Heart right ventricle (tissue), 16 donors: Measurements from ENCODE around the gene TIMM22. TPM values are rescaled to one million over a fixed set of nuclear protein-coding genes. Genes with fewer than 3 reads are reported as not detected.
"Not testable (repeated sequence)": the region's sequence is repeated elsewhere in the genome, so short reads cannot be mapped to it uniquely, and the experiment has no call there.

Experiments
- ATAC-seq, 8 donors: fragments of 200-7000 bp; cut with Tn5 transposase; one replicate each; pipeline ENCODE4 v1.9.1; 2020; ENCODE audit warnings: mild to moderate bottlenecking in 8 of 8, moderate library complexity in 8 of 8, moderate number of reproducible peaks in 1 of 8
- DNase-seq, 2 donors: peaks; one replicate each; pipeline ENCODE4 v3.0.0-alpha.2; 2020
- H3K27ac ChIP-seq, 10 donors: fragments of 200-600 bp; sonication (generic) in 2 of 10; one replicate each; pipeline versions ENCODE4 v1.5.0 to v1.8.0; 2020 to 2022; ENCODE audit warnings: mild to moderate bottlenecking in 3 of 10
- H3K27me3 ChIP-seq, 7 donors: fragments of 200-600 bp; one replicate each; pipeline ENCODE4 v1.8.0; 2021 to 2022; ENCODE audit warnings: mild to moderate bottlenecking in 2 of 7
- H3K36me3 ChIP-seq, 9 donors: fragments of 200-600 bp; sonication (generic) in 1 of 9; one replicate each; pipeline versions ENCODE4 v1.5.0 to v1.8.0; 2020 to 2022; ENCODE audit warnings: mild to moderate bottlenecking in 2 of 9
- H3K4me1 ChIP-seq, 9 donors: fragments of 200-600 bp; sonication (generic) in 1 of 9; one replicate each; pipeline versions ENCODE4 v1.5.0 to v1.8.0; 2020 to 2022; ENCODE audit warnings: mild to moderate bottlenecking in 4 of 9
- H3K4me3 ChIP-seq, 10 donors: fragments of 200-600 bp; sonication (generic) in 2 of 10; one replicate each; pipeline versions ENCODE4 v1.5.0 to v1.8.0; 2020 to 2022; ENCODE audit warnings: mild to moderate bottlenecking in 7 of 10, moderate library complexity in 2 of 10
- H3K9me3 ChIP-seq, 11 donors: fragments of 200-600 bp in 10 of 11; sonication (generic) in 2 of 11; one replicate each; pipeline versions ENCODE4 v1.5.0 to v1.8.0; 2013 to 2022; ENCODE audit warnings: mild to moderate bottlenecking in 2 of 11, control low read depth in 1 of 11, moderate library complexity in 1 of 11
- CTCF ChIP-seq, 9 donors: fragments of 200-600 bp; sonication (generic) in 2 of 9; IDR thresholded peaks; one replicate each; pipeline versions ENCODE4 v1.5.0 to v1.8.0; 2021 to 2022; ENCODE audit warnings: antibody characterized with exemption in 9 of 9, mild to moderate bottlenecking in 5 of 9, moderate library complexity in 1 of 9
- WGBS, 2 donors: extraction: QIAGEN DNeasy Blood & Tissue Kit; methylation state at CpG; one replicate each; pipeline ENCODE4 v1.1.7; 2013; ENCODE audit warnings: inconsistent platforms in 1 of 2; 5-methylcytosine and 5-hydroxymethylcytosine counted together
- intact Hi-C, 10 donors: fragments of 100-400 bp; cut with DNase I; formaldehyde crosslinking; loops; one replicate each; pipeline versions ENCODE4 v1.11.1 to v1.14.2; 2022
- polyA plus RNA-seq, 2 donors: library from polyadenylated mRNA; stranded (reverse); fragments of 200-250 nt; gene quantifications; one replicate each; pipeline ENCODE4 v1.2.3, GENCODE V29; 2013
- total RNA-seq, 10 donors: library from RNA; stranded (reverse); fragmentation: NEBNext Ultra II Directional in 3 of 10; extraction: Animal tissue kit (Norgen Biotek cat#: 25700) in 3 of 10; gene quantifications; one replicate each; pipeline versions ENCODE4 v1.2.1 to v1.2.4, GENCODE V29; 2021 to 2023
- donor health status: Arrhythmogenic right ventricular cardiomyopathy.
- donor health status: ischemic (EF 13 %, LVEDD 7.1; RV severe dilation, severe dysfunction).
- donor health status: healthy with polysubstance abuse.
- donor health status: DM: no; HTN: yes; CAD: no.
- donor health status: DM: no; HTN: no; CAD: no.
- donor health status: ischemic (EF 25% LVEDD 6.9; RV normal size, moderate dysfunction).
- donor health status: ischemic (EF 25% LVEDD 5.7; RV mildly dilated, moderate dysfunction).
- donor health status: healthy.
- donor health status: DM: yes; HTN: yes; CAD: no.
- donor health status: Ischemic cardiomyopathy.
- donor health status: ischemic (EF 35%, LVEDD 5.7; RV mildly dilated, moderate dysfunction).
- donor health status: nonischemic (EF 11% LVEDD 7.7; RV severe dilation, severe dysfunction).
- donor health status: DM: yes; HTN: yes; CAD: no.
- donor health status: PGD.
- donor health status: ischemic (EF 29% LVEDD 5.4; RV normal size, mild dysfunction).
- donor health status: nonischemic (EF 23%, LVEDD 6.1; RV moderate dilation, normal function).

The TIMM22 gene
- total and polyA plus RNA-seq, 12 donors, result 12.5 to 19.8 (median 17.5) TPM

- Histone ChIP-seq H3K4me3 (no peak overlapping the region), H3K27ac (no peak overlapping the region), H3K27me3 (peaks cover 0 to 25% (median 0%) of the 10 kb centered on the region in 7 donors), H3K4me1 (peaks cover 0 to 34% (median 20%) of the 10 kb centered on the region in 9 donors), H3K36me3 (no peaks in the 10 kb centered on the region), H3K9me3 (no peaks in the 10 kb centered on the region)
- ATAC-seq (no peak), DNase-seq (no peak)
- TF ChIP-seq CTCF (IDR thresholded peaks at IDR 0.05), result no peak
- intact Hi-C loops, result loop anchor here in 3 of 10 donors (10.0 kb wide), 2 partner anchors 88 to 98 kb away; no protein-coding TSS in a partner anchor
- 86 to 89% methylated on average over 12 of the region's 12 CpGs for WGBS, 2 donors
Observed at GRCh38 chr17:973053-973452, 23.9 kb upstream of the TIMM22 start.

DNA sequence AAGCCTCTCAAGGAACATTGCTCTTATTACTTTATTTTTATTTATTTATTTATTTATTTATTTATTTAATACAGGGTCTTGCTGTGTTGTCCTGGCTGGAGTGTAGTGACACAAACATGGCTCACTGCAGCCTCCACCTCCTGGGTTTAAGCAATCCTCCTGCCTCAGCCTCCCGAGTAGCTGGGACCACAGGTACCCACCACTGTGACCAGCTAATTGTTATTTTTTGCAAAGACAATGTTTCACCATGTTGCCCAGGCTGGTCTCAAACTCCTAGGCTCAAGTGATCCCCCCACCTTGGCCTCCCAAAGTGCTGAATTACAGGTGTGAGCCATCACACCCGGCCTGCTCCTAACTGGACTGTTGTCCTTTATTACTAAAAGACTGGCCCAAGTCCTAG is 22.2 kb upstream of the TIMM22 start:
- peak overlapping the region in 1 of 10 donors; percentile 24 for H3K27ac ChIP-seq
- intact Hi-C loops, result loop anchor here in 9 of 10 donors (5.0 to 10.0 kb wide), 7 partner anchors 37 to 100 kb away; no protein-coding TSS in a partner anchor
- peaks cover 0 to 29% (median 0%) of the 10 kb centered on the region in 7 donors for H3K27me3 ChIP-seq
- H3K4me3 ChIP-seq, H3K36me3 ChIP-seq, H3K9me3 ChIP-seq, DNase-seq, ATAC-seq: not testable (repeated sequence)
- 81 to 90% methylated on average over 2 of the region's 2 CpGs for WGBS, 2 donors
- peaks cover 0 to 41% (median 23%) of the 10 kb centered on the region in 9 donors for H3K4me1 ChIP-seq

DNA sequence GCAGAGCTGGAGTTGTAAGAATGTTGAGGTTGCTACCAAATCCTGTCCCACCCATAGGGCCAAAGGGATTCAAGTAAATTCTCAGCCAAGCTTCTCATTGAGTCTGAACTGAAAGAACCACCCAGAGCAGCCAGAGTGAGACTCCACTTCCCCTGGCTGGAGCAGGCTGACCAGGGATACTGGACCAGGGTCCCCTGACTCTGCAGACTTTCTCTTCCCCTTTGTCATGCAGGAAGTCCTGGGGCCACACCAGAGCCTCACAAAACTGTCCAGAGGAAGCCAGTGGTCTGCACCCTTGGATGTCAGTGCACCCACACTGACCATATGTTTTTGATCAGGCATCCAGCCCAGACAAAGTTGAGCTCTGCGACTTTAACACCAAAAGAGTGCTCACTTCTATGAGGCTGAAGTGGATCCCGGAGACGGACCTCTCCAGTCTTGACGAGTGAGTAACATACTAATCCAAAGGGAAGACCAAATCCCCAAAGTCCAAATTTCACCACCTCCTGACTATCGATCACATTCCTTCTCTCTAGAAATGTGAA is 21.5 kb upstream of the TIMM22 start:
- H3K27ac ChIP-seq, result peak overlapping the region in 2 of 10 donors; percentile 24 to 33

GRCh38 chr17:976312-976711 is 20.6 kb upstream of the TIMM22 start:
- intact Hi-C loops, result loop anchor here in 9 of 10 donors (5.0 to 10.0 kb wide), 7 partner anchors 39 to 102 kb away; no protein-coding TSS in a partner anchor
- DNase-seq (no peak), ATAC-seq (no peak)
- Histone ChIP-seq H3K4me1 (peaks cover 4 to 52% (median 37%) of the 10 kb centered on the region in 9 donors), H3K4me3 (no peak overlapping the region), H3K27ac (no peak overlapping the region), H3K27me3 (peaks cover 0 to 25% (median 0%) of the 10 kb centered on the region in 7 donors), H3K36me3 (no peaks in the 10 kb centered on the region), H3K9me3 (no peaks in the 10 kb centered on the region)
- WGBS, 2 donors, result 69 to 78% methylated on average over 6 of the region's 6 CpGs
- TF ChIP-seq CTCF (IDR thresholded peaks at IDR 0.05), result no peak

More for the DNA sequence above, 21.5 kb upstream of the TIMM22 start:
- H3K4me3 ChIP-seq, result no peak overlapping the region
- ATAC-seq (no peak), DNase-seq (no peak)
- H3K36me3 ChIP-seq, result no peaks in the 10 kb centered on the region
- H3K9me3 ChIP-seq, result no peaks in the 10 kb centered on the region
- intact Hi-C loops, result loop anchor here in 9 of 10 donors (5.0 to 10.0 kb wide), 7 partner anchors 38 to 101 kb away; no protein-coding TSS in a partner anchor
- H3K27me3 ChIP-seq, result peaks cover 0 to 28% (median 0%) of the 10 kb centered on the region in 7 donors
- TF ChIP-seq CTCF (IDR thresholded peaks at IDR 0.05), result no peak
- 54 to 63% methylated on average over 5 of the region's 5 CpGs for WGBS, 2 donors
- H3K4me1 ChIP-seq, result peaks cover 4 to 47% (median 28%) of the 10 kb centered on the region in 9 donors

- Histone ChIP-seq H3K27me3 (peaks cover 0 to 25% (median 0%) of the 10 kb centered on the region in 7 donors), H3K27ac (peak overlapping the region in 1 of 10 donors; percentile 80), H3K4me1 (peaks cover 4 to 53% (median 37%) of the 10 kb centered on the region in 9 donors), H3K36me3 (no peaks in the 10 kb centered on the region), H3K4me3 (peak overlapping the region in 1 of 10 donors; percentile 82), H3K9me3 (no peaks in the 10 kb centered on the region)
- no peak for DNase-seq
- 84 to 91% methylated on average over 6 of the region's 6 CpGs for WGBS, 2 donors
- intact Hi-C loops, result loop anchor here in 9 of 10 donors (5.0 to 10.0 kb wide), 7 partner anchors 40 to 102 kb away; no protein-coding TSS in a partner anchor
- no peak for TF ChIP-seq CTCF (IDR thresholded peaks at IDR 0.05)
- ATAC-seq, result no peak
Observed at GRCh38 chr17:977166-977565, 19.8 kb upstream of the TIMM22 start.
